HL-60 (cell line): ENCODE measurements around the gene TNFAIP8.

Source experiments
- DNase-seq, 2 experiments: peaks; one replicate each; pipeline ENCODE4 v3.0.0-alpha.2; 2010 to 2020; ENCODE audit warnings: low read depth in 1 of 2, low spot score in 1 of 2
- H3K27ac ChIP-seq: fragments of 250-450 bp; sonication (Bioruptor Pico); replicated peaks from 2 replicates; pipeline ENCODE4 v1.5.1; 2020; ENCODE audit warnings: mild to moderate bottlenecking, moderate library complexity
- H3K27me3 ChIP-seq: fragments of 250-450 bp; sonication (Bioruptor Pico); 2 replicates; pipeline ENCODE4 v1.5.1; 2021; ENCODE audit warnings: mild to moderate bottlenecking, moderate library complexity; ENCODE audit not compliant: insufficient read depth, poor library complexity, severe bottlenecking
- H3K4me3 ChIP-seq: replicated peaks from 2 replicates; pipeline ENCODE4 v1.5.1; 2011; ENCODE audit warnings: mild to moderate bottlenecking, control low read depth, low read length; ENCODE audit not compliant: insufficient read depth
- CTCF ChIP-seq: IDR thresholded peaks from one replicate; pipeline ENCODE4 v1.5.1; 2011; ENCODE audit warnings: low read length, control low read depth, inconsistent platforms; ENCODE audit not compliant: insufficient read depth
- GABPA ChIP-seq: IDR thresholded peaks from 2 replicates; pipeline ENCODE4 v1.6.1; 2012; ENCODE audit warnings: low read depth
- POLR2AphosphoS5 ChIP-seq: IDR thresholded peaks from 2 replicates; pipeline ENCODE4 v1.6.1; 2012; ENCODE audit warnings: low read depth
- REST ChIP-seq: IDR thresholded peaks from 2 replicates; pipeline ENCODE4 v1.6.1; 2012; ENCODE audit warnings: low read depth; ENCODE audit not compliant: insufficient replicate concordance
- SPI1 ChIP-seq: IDR thresholded peaks from 2 replicates; pipeline ENCODE4 v1.6.1; 2012; ENCODE audit warnings: low read depth, mild to moderate bottlenecking, borderline replicate concordance

Gene TNFAIP8

GRCh38 chr5:119366540-119366881 is 10.7 kb downstream of the TNFAIP8 start:
- Histone ChIP-seq H3K4me3 (no peak overlapping the region), H3K27me3 (no peaks in the 10 kb centered on the region), H3K27ac (no peak overlapping the region)
- TF ChIP-seq GABPA (no peak), SPI1 (no peak), REST (no peak)
- no peak for DNase-seq

GRCh38 chr5:119367502-119368237 is 11.9 kb downstream of the TNFAIP8 start:
- no peaks in the 10 kb centered on the region for H3K27me3 ChIP-seq
- H3K4me3 ChIP-seq = no peak overlapping the region
- no peak for DNase-seq
- TF ChIP-seq GABPA (no peak), POLR2AphosphoS5 (no peak), SPI1 (no peak), REST (no peak), CTCF (no peak)
- no peak overlapping the region for H3K27ac ChIP-seq

- no peak for DNase-seq
- TF ChIP-seq SPI1 = no peak
- Histone ChIP-seq H3K27ac (no peak overlapping the region), H3K27me3 (no peaks in the 10 kb centered on the region), H3K4me3 (no peak overlapping the region)
These were observed 12.4 kb downstream of the TNFAIP8 start for GRCh38 chr5:119368238-119368630.

GRCh38 chr5:119370486-119370885 is 14.7 kb downstream of the TNFAIP8 start:
- no peaks in the 10 kb centered on the region for H3K27me3 ChIP-seq
- H3K4me3 ChIP-seq = no peak overlapping the region
- no peak for TF ChIP-seq CTCF
- TF ChIP-seq POLR2AphosphoS5 = no peak
- no peak for TF ChIP-seq GABPA
- TF ChIP-seq SPI1 = no peak
- TF ChIP-seq REST = no peak
- no peak overlapping the region for H3K27ac ChIP-seq
- no peak for DNase-seq
